OCI-LY1 (cell line): ENCODE results near the gene LIPN.

Experiments
- H2AFZ ChIP-seq: fragments of 200-600 bp; sonication (generic), shearing (Covaris generic); 2 replicates; pipeline ENCODE4 v1.6.0; 2014; ENCODE audit warnings: antibody characterized with exemption, mild to moderate bottlenecking, low read length
- H3F3A ChIP-seq: fragments of 200-600 bp; sonication (generic), shearing (Covaris generic); 2 replicates; pipeline ENCODE4 v1.6.0; 2014; ENCODE audit warnings: mild to moderate bottlenecking, antibody characterized with exemption, low read length, moderate library complexity; ENCODE audit not compliant: insufficient read depth
- H3K27ac ChIP-seq: fragments of 200-600 bp; sonication (generic); 2 replicates; pipeline ENCODE4 v1.5.1; 2014; ENCODE audit warnings: low read length, mixed run types, mild to moderate bottlenecking, low read depth; ENCODE audit not compliant: poor library complexity, severe bottlenecking
- H3K27me3 ChIP-seq: fragments of 200-600 bp; sonication (generic); 2 replicates; pipeline ENCODE4 v1.6.0; 2014; ENCODE audit warnings: antibody characterized with exemption, mild to moderate bottlenecking, low read length, moderate library complexity; ENCODE audit not compliant: insufficient read depth
- H3K36me3 ChIP-seq: fragments of 200-600 bp; sonication (generic); 2 replicates; pipeline ENCODE4 v1.6.1; 2014; ENCODE audit warnings: mild to moderate bottlenecking, antibody characterized with exemption, low read length, moderate library complexity, mixed read lengths; ENCODE audit not compliant: insufficient read depth
- H3K4me1 ChIP-seq: fragments of 200-600 bp; sonication (generic); 2 replicates; pipeline ENCODE4 v1.5.1; 2014; ENCODE audit warnings: mild to moderate bottlenecking, low read length, moderate library complexity; ENCODE audit not compliant: insufficient read depth, severe bottlenecking
- H3K4me2 ChIP-seq: fragments of 200-600 bp; sonication (generic), shearing (Covaris generic); 2 replicates; pipeline ENCODE4 v1.6.1; 2014; ENCODE audit warnings: low read length
- H3K4me3 ChIP-seq: fragments of 200-600 bp; sonication (generic); 2 replicates; pipeline ENCODE4 v1.5.1; 2014; ENCODE audit warnings: low read length, low read depth, mild to moderate bottlenecking, mixed read lengths; ENCODE audit not compliant: poor library complexity, severe bottlenecking
- H3K79me2 ChIP-seq: fragments of 200-600 bp; shearing (Covaris generic); 2 replicates; pipeline ENCODE4 v1.6.1; 2016; ENCODE audit warnings: mixed run types, low read length, mixed read lengths; ENCODE audit not compliant: insufficient read depth
- H3K9ac ChIP-seq: fragments of 200-600 bp; sonication (generic), shearing (Covaris generic); 2 replicates; pipeline ENCODE4 v1.6.1; 2014; ENCODE audit warnings: mild to moderate bottlenecking, low read length, mixed read lengths
- H3K9me2 ChIP-seq: fragments of 200-600 bp; sonication (generic), shearing (Covaris generic); 2 replicates; pipeline ENCODE4 v1.6.1; 2014; ENCODE audit warnings: low read depth, mild to moderate bottlenecking, low read length, mixed read lengths
- H3K9me3 ChIP-seq: fragments of 200-600 bp; shearing (Covaris generic); 2 replicates; pipeline ENCODE4 v1.6.1; 2014; ENCODE audit warnings: low read length, mixed read lengths
- H4K20me1 ChIP-seq: fragments of 200-600 bp; sonication (generic), shearing (Covaris generic); 2 replicates; pipeline ENCODE4 v1.6.0; 2016; ENCODE audit warnings: mild to moderate bottlenecking, low read length; ENCODE audit not compliant: insufficient read depth
- CTCF ChIP-seq: fragments of 200-600 bp; sonication (generic), shearing (Covaris generic); IDR thresholded peaks from 2 replicates; pipeline ENCODE4 v1.5.1; 2017; ENCODE audit warnings: mild to moderate bottlenecking, antibody characterized with exemption, low read length, moderate library complexity, mixed read lengths
- EZH2 ChIP-seq: fragments of 200-600 bp; sonication (generic), shearing (Covaris generic); IDR thresholded peaks from 2 replicates; pipeline ENCODE4 v1.8.0; 2017; ENCODE audit warnings: borderline replicate concordance, mixed run types, mild to moderate bottlenecking, antibody characterized with exemption, low read length, moderate library complexity, mixed read lengths

The LIPN gene

DNA sequence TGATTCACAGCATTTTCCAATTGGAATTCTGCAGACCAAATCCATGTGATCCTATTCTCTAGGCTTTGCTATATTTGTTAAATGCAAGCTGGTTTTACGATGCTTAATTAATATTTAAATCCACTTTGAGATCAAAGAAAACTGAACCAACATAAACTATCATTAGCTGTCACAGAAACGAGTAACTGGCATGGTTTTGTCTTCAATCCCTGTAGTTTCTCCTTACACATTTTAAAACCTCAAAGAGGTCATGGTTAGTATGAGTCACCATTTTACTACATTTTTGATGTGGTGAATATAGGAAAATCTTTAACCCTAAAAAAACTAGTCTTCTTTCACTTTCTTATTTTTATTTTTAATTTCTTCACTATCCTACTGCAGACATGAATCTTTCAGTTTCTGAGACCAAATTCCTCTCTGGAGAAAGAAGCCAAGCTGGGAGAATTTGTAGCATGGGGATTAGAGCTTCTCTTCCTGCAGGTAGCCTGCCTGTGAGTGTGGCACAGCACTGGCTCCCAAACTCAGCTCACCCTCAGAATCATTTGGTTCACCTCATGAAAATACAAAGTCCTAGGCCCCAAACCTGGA, 34.0 kb downstream of the LIPN start:
- H3K4me3 ChIP-seq = no peak overlapping the region
- H3K9ac ChIP-seq = no peak overlapping the region
- no peaks in the 10 kb centered on the region for H3K9me3 ChIP-seq
- no peaks in the 10 kb centered on the region for H3K27me3 ChIP-seq
- no peak overlapping the region for H3K27ac ChIP-seq
- H2AFZ ChIP-seq = no peak overlapping the region
- no peaks in the 10 kb centered on the region for H3F3A ChIP-seq
- H3K9me2 ChIP-seq = no peaks in the 10 kb centered on the region
- H3K36me3 ChIP-seq = no peaks in the 10 kb centered on the region
- H4K20me1 ChIP-seq = no peaks in the 10 kb centered on the region
- H3K4me1 ChIP-seq = no peaks in the 10 kb centered on the region
- TF ChIP-seq CTCF = no peak
- no peak for TF ChIP-seq EZH2
- H3K79me2 ChIP-seq = no peaks in the 10 kb centered on the region
- H3K4me2 ChIP-seq = no peak overlapping the region

GRCh38 chr10:88794731-88795130, 34.9 kb downstream of the LIPN start:
- Histone ChIP-seq H3K4me1 (no peaks in the 10 kb centered on the region), H3K27ac (no peak overlapping the region), H3K9me2 (no peaks in the 10 kb centered on the region), H3F3A (no peaks in the 10 kb centered on the region), H3K79me2 (no peaks in the 10 kb centered on the region), H3K4me3 (no peak overlapping the region), H2AFZ (no peak overlapping the region), H3K4me2 (no peak overlapping the region), H4K20me1 (no peaks in the 10 kb centered on the region), H3K9me3 (no peaks in the 10 kb centered on the region), H3K36me3 (no peaks in the 10 kb centered on the region), H3K9ac (no peak overlapping the region), H3K27me3 (no peaks in the 10 kb centered on the region)
- TF ChIP-seq EZH2 = no peak
- TF ChIP-seq CTCF = no peak

GRCh38 chr10:88800152-88801125, 40.6 kb downstream of the LIPN start:
- Histone ChIP-seq H3K9me3 (no peaks in the 10 kb centered on the region), H3K36me3 (no peaks in the 10 kb centered on the region), H3K4me2 (no peak overlapping the region), H4K20me1 (no peaks in the 10 kb centered on the region), H2AFZ (no peak overlapping the region), H3F3A (no peaks in the 10 kb centered on the region), H3K9me2 (no peaks in the 10 kb centered on the region), H3K4me3 (no peak overlapping the region), H3K27ac (no peak overlapping the region), H3K27me3 (no peaks in the 10 kb centered on the region), H3K79me2 (no peaks in the 10 kb centered on the region), H3K9ac (no peak overlapping the region), H3K4me1 (no peaks in the 10 kb centered on the region)
- TF ChIP-seq CTCF (no peak), EZH2 (no peak)
